Measurements from ENCODE around the gene FARP1. TPM values are rescaled to one million over a fixed set of nuclear protein-coding genes. Genes with fewer than 3 reads are reported as not detected.

Gene FARP1
- total RNA-seq, 1 experiment from 2014 or later = 25.8 TPM

- H3K4me3 ChIP-seq (ENCODE audit: insufficient read depth, low read depth, low read length) = no peak overlapping the region
- H3K36me3 ChIP-seq (replicated peaks; ENCODE audit: control insufficient read depth, insufficient read depth, low read length) = no peaks in the 10 kb centered on the region
- no peak for DNase-seq
- H3K27me3 ChIP-seq (ENCODE audit: control insufficient read depth, insufficient read depth, low read length) = no peaks in the 10 kb centered on the region
Measured at GRCh38 chr13:98175823-98176222, 32.9 kb downstream of the FARP1 start.

GRCh38 chr13:98176777-98177608 is 34.1 kb downstream of the FARP1 start, which contains the start of gene RNF113B:
Gene RNF113B, minus strand, starts transcription at chr13:98177269. Its CDS starts 33 bp downstream, at chr13:98177236.
- no peak within 1 kb of the TSS for H3K4me3 ChIP-seq (ENCODE audit: insufficient read depth, low read depth, low read length)
- H3K27me3 ChIP-seq (ENCODE audit: control insufficient read depth, insufficient read depth, low read length) = no peaks in the 10 kb centered on the region
- H3K36me3 ChIP-seq (replicated peaks; ENCODE audit: control insufficient read depth, insufficient read depth, low read length) = no peaks in the 10 kb centered on the region
- DNase-seq = no peak

GRCh38 chr13:98180092-98180491 is 37.2 kb downstream of the FARP1 start:
- no peaks in the 10 kb centered on the region for H3K36me3 ChIP-seq (replicated peaks; ENCODE audit: control insufficient read depth, insufficient read depth, low read length)
- no peak overlapping the region for H3K4me3 ChIP-seq (ENCODE audit: insufficient read depth, low read depth, low read length)
- no peak for DNase-seq
- no peaks in the 10 kb centered on the region for H3K27me3 ChIP-seq (ENCODE audit: control insufficient read depth, insufficient read depth, low read length)

- Histone ChIP-seq H3K36me3 (replicated peaks; ENCODE audit: control insufficient read depth, insufficient read depth, low read length) (no peaks in the 10 kb centered on the region), H3K4me3 (ENCODE audit: insufficient read depth, low read depth, low read length) (no peak overlapping the region), H3K27me3 (ENCODE audit: control insufficient read depth, insufficient read depth, low read length) (no peaks in the 10 kb centered on the region)
- no peak for DNase-seq
Measured at GRCh38 chr13:98181111-98181815, 38.4 kb downstream of the FARP1 start.

GRCh38 chr13:98182153-98182552 is 39.3 kb downstream of the FARP1 start:
- Histone ChIP-seq H3K27me3 (ENCODE audit: control insufficient read depth, insufficient read depth, low read length) (no peaks in the 10 kb centered on the region), H3K36me3 (replicated peaks; ENCODE audit: control insufficient read depth, insufficient read depth, low read length) (no peaks in the 10 kb centered on the region), H3K4me3 (ENCODE audit: insufficient read depth, low read depth, low read length) (no peak overlapping the region)
- DNase-seq = no peak

- no peak overlapping the region for H3K4me3 ChIP-seq (ENCODE audit: insufficient read depth, low read depth, low read length)
- no peaks in the 10 kb centered on the region for H3K27me3 ChIP-seq (ENCODE audit: control insufficient read depth, insufficient read depth, low read length)
- no peak for DNase-seq
- H3K36me3 ChIP-seq (replicated peaks; ENCODE audit: control insufficient read depth, insufficient read depth, low read length) = no peaks in the 10 kb centered on the region
Measured at GRCh38 chr13:98182589-98182988, 39.7 kb downstream of the FARP1 start.

GRCh38 chr13:98184792-98185191 is 41.9 kb downstream of the FARP1 start:
- H3K27me3 ChIP-seq (ENCODE audit: control insufficient read depth, insufficient read depth, low read length) = no peaks in the 10 kb centered on the region
- no peaks in the 10 kb centered on the region for H3K36me3 ChIP-seq (replicated peaks; ENCODE audit: control insufficient read depth, insufficient read depth, low read length)
- no peak overlapping the region for H3K4me3 ChIP-seq (ENCODE audit: insufficient read depth, low read depth, low read length)
- no peak for DNase-seq

- no peaks in the 10 kb centered on the region for H3K27me3 ChIP-seq (ENCODE audit: control insufficient read depth, insufficient read depth, low read length)
- H3K36me3 ChIP-seq (replicated peaks; ENCODE audit: control insufficient read depth, insufficient read depth, low read length) = no peaks in the 10 kb centered on the region
- no peak for DNase-seq
- no peak overlapping the region for H3K4me3 ChIP-seq (ENCODE audit: insufficient read depth, low read depth, low read length)
Measured at GRCh38 chr13:98187155-98187964, 44.5 kb downstream of the FARP1 start.

GRCh38 chr13:98187965-98188261 is 45.0 kb downstream of the FARP1 start:
- Histone ChIP-seq H3K4me3 (ENCODE audit: insufficient read depth, low read depth, low read length) (no peak overlapping the region), H3K27me3 (ENCODE audit: control insufficient read depth, insufficient read depth, low read length) (no peaks in the 10 kb centered on the region), H3K36me3 (replicated peaks; ENCODE audit: control insufficient read depth, insufficient read depth, low read length) (no peaks in the 10 kb centered on the region)
- no peak for DNase-seq

- no peak overlapping the region for H3K4me3 ChIP-seq (ENCODE audit: insufficient read depth, low read depth, low read length)
- no peaks in the 10 kb centered on the region for H3K36me3 ChIP-seq (replicated peaks; ENCODE audit: control insufficient read depth, insufficient read depth, low read length)
- no peaks in the 10 kb centered on the region for H3K27me3 ChIP-seq (ENCODE audit: control insufficient read depth, insufficient read depth, low read length)
- no peak for DNase-seq
Measured at GRCh38 chr13:98188544-98189166, 45.8 kb downstream of the FARP1 start.

GRCh38 chr13:98189841-98190505 is 47.1 kb downstream of the FARP1 start:
- H3K27me3 ChIP-seq (ENCODE audit: control insufficient read depth, insufficient read depth, low read length) = no peaks in the 10 kb centered on the region
- DNase-seq = no peak
- H3K36me3 ChIP-seq (replicated peaks; ENCODE audit: control insufficient read depth, insufficient read depth, low read length) = no peaks in the 10 kb centered on the region
- no peak overlapping the region for H3K4me3 ChIP-seq (ENCODE audit: insufficient read depth, low read depth, low read length)

GRCh38 chr13:98190889-98191444 is 48.1 kb downstream of the FARP1 start:
- Histone ChIP-seq H3K27me3 (ENCODE audit: control insufficient read depth, insufficient read depth, low read length) (no peaks in the 10 kb centered on the region), H3K4me3 (ENCODE audit: insufficient read depth, low read depth, low read length) (no peak overlapping the region), H3K36me3 (replicated peaks; ENCODE audit: control insufficient read depth, insufficient read depth, low read length) (no peaks in the 10 kb centered on the region)
- DNase-seq = no peak

GRCh38 chr13:98192008-98192407 is 49.1 kb downstream of the FARP1 start:
- no peak for DNase-seq
- H3K36me3 ChIP-seq (replicated peaks; ENCODE audit: control insufficient read depth, insufficient read depth, low read length) = no peaks in the 10 kb centered on the region
- H3K4me3 ChIP-seq (ENCODE audit: insufficient read depth, low read depth, low read length) = no peak overlapping the region
- H3K27me3 ChIP-seq (ENCODE audit: control insufficient read depth, insufficient read depth, low read length) = no peaks in the 10 kb centered on the region

Measured in H7 (cell line).